ENCODE results near the gene FAM163B.

GRCh38 chr9:133631111-133631510 is 21.9 kb upstream of the FAM163B start:
- TF ChIP-seq CTCF (IDR thresholded peaks at IDR 0.05): no peak
- TF ChIP-seq POLR2A (IDR thresholded peaks at IDR 0.05): no peak
